PC-9 (cell line): Measurements from ENCODE around the gene SH3RF3.

Experiments
- EZH2 ChIP-seq: fragments of 200-600 bp; sonication (generic); IDR thresholded peaks from 2 replicates; pipeline ENCODE4 v1.8.0; 2017; ENCODE audit warnings: antibody characterized with exemption, low read depth
- TF ChIP-seq, protein P1 (sequence below): fragments of 200-600 bp; sonication (generic); conservative IDR thresholded peaks from 2 replicates; pipeline ENCODE4 v1.6.1; 2017; ENCODE audit warnings: mixed run types, antibody characterized with exemption, mild to moderate bottlenecking, moderate library complexity

DNA sequence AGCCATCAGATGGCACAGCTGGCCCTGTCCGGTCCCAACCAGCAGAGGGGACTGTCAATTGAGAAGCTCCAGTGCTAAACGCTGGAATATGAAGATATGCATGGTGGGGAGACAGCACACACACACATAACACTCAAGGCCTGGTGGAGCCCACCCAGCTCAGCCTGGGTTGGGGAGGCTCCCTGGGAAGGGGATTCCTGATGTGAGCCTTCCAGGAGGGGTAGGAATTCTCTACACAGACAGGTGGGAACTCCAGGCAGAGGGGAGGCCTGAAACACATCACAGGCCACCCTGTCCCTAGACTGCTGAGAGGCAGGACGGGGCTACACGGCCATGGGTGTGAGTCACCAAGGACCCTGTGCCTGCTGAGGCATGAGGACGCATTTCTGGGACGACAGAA lies 49.4 kb upstream of the SH3RF3 start:
- TF ChIP-seq, protein P1, sequence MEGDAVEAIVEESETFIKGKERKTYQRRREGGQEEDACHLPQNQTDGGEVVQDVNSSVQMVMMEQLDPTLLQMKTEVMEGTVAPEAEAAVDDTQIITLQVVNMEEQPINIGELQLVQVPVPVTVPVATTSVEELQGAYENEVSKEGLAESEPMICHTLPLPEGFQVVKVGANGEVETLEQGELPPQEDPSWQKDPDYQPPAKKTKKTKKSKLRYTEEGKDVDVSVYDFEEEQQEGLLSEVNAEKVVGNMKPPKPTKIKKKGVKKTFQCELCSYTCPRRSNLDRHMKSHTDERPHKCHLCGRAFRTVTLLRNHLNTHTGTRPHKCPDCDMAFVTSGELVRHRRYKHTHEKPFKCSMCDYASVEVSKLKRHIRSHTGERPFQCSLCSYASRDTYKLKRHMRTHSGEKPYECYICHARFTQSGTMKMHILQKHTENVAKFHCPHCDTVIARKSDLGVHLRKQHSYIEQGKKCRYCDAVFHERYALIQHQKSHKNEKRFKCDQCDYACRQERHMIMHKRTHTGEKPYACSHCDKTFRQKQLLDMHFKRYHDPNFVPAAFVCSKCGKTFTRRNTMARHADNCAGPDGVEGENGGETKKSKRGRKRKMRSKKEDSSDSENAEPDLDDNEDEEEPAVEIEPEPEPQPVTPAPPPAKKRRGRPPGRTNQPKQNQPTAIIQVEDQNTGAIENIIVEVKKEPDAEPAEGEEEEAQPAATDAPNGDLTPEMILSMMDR, result no peak
- TF ChIP-seq EZH2, result no peak
